GM12875 (cell line): Measurements from ENCODE around the gene ACSF3.

Experiments
- H3K4me3 ChIP-seq: one replicate; pipeline ENCODE4 v1.5.1; 2011; ENCODE audit warnings: low read depth, low read length, control low read depth
- CTCF ChIP-seq: IDR thresholded peaks from 2 replicates; pipeline ENCODE4 v1.5.1; 2011; ENCODE audit warnings: low read depth, mild to moderate bottlenecking, control low read depth, inconsistent platforms, low read length, moderate library complexity, borderline replicate concordance; ENCODE audit not compliant: insufficient read depth

ACSF3 gene

GRCh38 chr16:89110641-89111040, 17.0 kb downstream of the ACSF3 start:
- no peak for TF ChIP-seq CTCF
- H3K4me3 ChIP-seq = no peak overlapping the region

- no peak for TF ChIP-seq CTCF
These were observed 17.6 kb downstream of the ACSF3 start for GRCh38 chr16:89111263-89111662.

GRCh38 chr16:89112377-89113151, 18.9 kb downstream of the ACSF3 start:
- TF ChIP-seq CTCF = no peak
- no peak overlapping the region for H3K4me3 ChIP-seq

More at GRCh38 chr16:89111263-89111662, 17.6 kb downstream of the ACSF3 start:
- H3K4me3 ChIP-seq = no peak overlapping the region

GRCh38 chr16:89113152-89113547, 19.5 kb downstream of the ACSF3 start:
- no peak overlapping the region for H3K4me3 ChIP-seq

GRCh38 chr16:89113661-89114060, 20.0 kb downstream of the ACSF3 start:
- no peak overlapping the region for H3K4me3 ChIP-seq
- no peak for TF ChIP-seq CTCF

More at GRCh38 chr16:89113152-89113547, 19.5 kb downstream of the ACSF3 start:
- no peak for TF ChIP-seq CTCF

- peak overlapping the region; percentile 24 for H3K4me3 ChIP-seq
- no peak for TF ChIP-seq CTCF
These were observed 20.7 kb downstream of the ACSF3 start for GRCh38 chr16:89114159-89114981.
